ENCODE results near the gene NAP1L4. TPM values are rescaled to one million over a fixed set of nuclear protein-coding genes. Genes with fewer than 3 reads are reported as not detected.

NAP1L4 gene
- total and polyA plus RNA-seq, 2 of the 8 experiments (the other 6 are each of a cell fraction or from before 2014, with no cell fraction given): 75.8 to 194 TPM

GRCh38 chr11:2901196-2901796, 90.8 kb downstream of the NAP1L4 start (continued):
- TF ChIP-seq BRCA1 (IDR thresholded peaks at IDR 0.05; ENCODE audit: low read depth, low read length): no peak
- TF ChIP-seq RAD21 (IDR thresholded peaks at IDR 0.05 in 1 of 2, conservative IDR thresholded peaks at IDR 0.05 in 1 of 2; ENCODE audit: low read depth in 2 of 2, low read length in 2 of 2): no peak
- TF ChIP-seq EZH2 (IDR thresholded peaks at IDR 0.05; ENCODE audit: low read depth, low read length, severe bottlenecking): no peak
- TF ChIP-seq SIN3A (conservative IDR thresholded peaks at IDR 0.05 in 1 of 2, IDR thresholded peaks at IDR 0.05 in 1 of 2; ENCODE audit: low read depth in 1 of 2, low read length in 2 of 2): no peak
- TF ChIP-seq JUN (IDR thresholded peaks at IDR 0.05; ENCODE audit: low read depth, low read length): no peak
- TF ChIP-seq EGR1 (IDR thresholded peaks at IDR 0.05; ENCODE audit: borderline replicate concordance, low read depth, low read length): no peak
- TF ChIP-seq CREB1 (IDR thresholded peaks at IDR 0.05): no peak
- no peak for TF ChIP-seq POU5F1 (IDR thresholded peaks at IDR 0.05; ENCODE audit: low read depth, low read length)

All from H1 (cell line).